ENCODE data around the gene THOC6. TPM values are rescaled to one million over a fixed set of nuclear protein-coding genes. Genes with fewer than 3 reads are reported as not detected.

The THOC6 gene
- total RNA-seq, 2 donors from 2014 or later, result 11.7 to 21.8 TPM

- no peaks in the 10 kb centered on the region for H3K27me3 ChIP-seq
- H3K27ac ChIP-seq, result peak overlapping the region; percentile 88 to 94 (median 92)
- intact Hi-C loops (cut with DNase I), result no loop called here
- peaks cover 80% of the 10 kb centered on the region for H3K4me1 ChIP-seq
- DNase-seq (no peak), ATAC-seq (no peak)
- no peak for TF ChIP-seq POLR2A (IDR thresholded peaks at IDR 0.05)
- TF ChIP-seq CTCF (IDR thresholded peaks at IDR 0.05), result no peak
- no peaks in the 10 kb centered on the region for H3K9me3 ChIP-seq
- H3K4me3 ChIP-seq, result no peak overlapping the region
- WGBS, 2 donors, result 72 to 86% methylated on average over 3 to 4 of the region's 4 CpGs
- no peaks in the 10 kb centered on the region for H3K36me3 ChIP-seq (replicated peaks in 1 of 2; ENCODE audit: insufficient read depth in 1 of 2, low read depth in 2 of 2)
Measured at GRCh38 chr16:3008690-3009037, 15.2 kb upstream of the THOC6 start.

GRCh38 chr16:3009568-3010390, 14.1 kb upstream of the THOC6 start:
- Histone ChIP-seq H3K36me3 (replicated peaks in 1 of 2; ENCODE audit: insufficient read depth in 1 of 2, low read depth in 2 of 2) (no peaks in the 10 kb centered on the region), H3K4me1 (peaks cover 89% of the 10 kb centered on the region), H3K9me3 (no peaks in the 10 kb centered on the region), H3K4me3 (no peak overlapping the region), H3K27me3 (no peaks in the 10 kb centered on the region), H3K27ac (peak overlapping the region; percentile 80 to 94 (median 92))
- peak; percentile 41 for ATAC-seq
- 51 to 66% methylated on average over 13 to 21 of the region's 21 CpGs for WGBS, 2 donors
- peak; percentile 74 to 88 (median 84) for DNase-seq
- TF ChIP-seq CTCF (IDR thresholded peaks at IDR 0.05) (no peak), POLR2A (IDR thresholded peaks at IDR 0.05) (peak; percentile 32 to 56 (median 46))
- intact Hi-C loops (cut with DNase I), result no loop called here

- WGBS, 2 donors, result 92% methylated on average over 8 of the region's 8 CpGs
- no peak for ATAC-seq
- Histone ChIP-seq H3K4me3 (no peak overlapping the region), H3K36me3 (replicated peaks in 1 of 2; ENCODE audit: insufficient read depth in 1 of 2, low read depth in 2 of 2) (no peaks in the 10 kb centered on the region), H3K27ac (peak overlapping the region in 3 of 4 donors; percentile 91 to 94 (median 94)), H3K27me3 (no peaks in the 10 kb centered on the region), H3K9me3 (no peaks in the 10 kb centered on the region), H3K4me1 (peaks cover 89% of the 10 kb centered on the region)
- intact Hi-C loops (cut with DNase I), result no loop called here
- TF ChIP-seq CTCF (IDR thresholded peaks at IDR 0.05), result no peak
- no peak for TF ChIP-seq POLR2A (IDR thresholded peaks at IDR 0.05)
- no peak for DNase-seq
Measured at GRCh38 chr16:3010510-3010909, 13.3 kb upstream of the THOC6 start.

GRCh38 chr16:3012246-3012645, 11.6 kb upstream of the THOC6 start:
- Histone ChIP-seq H3K36me3 (replicated peaks in 1 of 2; ENCODE audit: insufficient read depth in 1 of 2, low read depth in 2 of 2) (no peaks in the 10 kb centered on the region), H3K4me3 (no peak overlapping the region), H3K4me1 (peaks cover 71% of the 10 kb centered on the region), H3K27ac (peak overlapping the region; percentile 1 to 94 (median 78)), H3K9me3 (no peaks in the 10 kb centered on the region), H3K27me3 (no peaks in the 10 kb centered on the region)
- DNase-seq (peak; percentile 61 to 70 (median 66)), ATAC-seq (peak; percentile 44)
- TF ChIP-seq CTCF (IDR thresholded peaks at IDR 0.05) (no peak), POLR2A (IDR thresholded peaks at IDR 0.05) (no peak)
- intact Hi-C loops (cut with DNase I), result no loop called here
- 16 to 17% methylated on average over 18 to 19 of the region's 19 CpGs for WGBS, 2 donors

All from body of pancreas (tissue), 4 donors.